Stimulated activated CD4-positive, alpha-beta T cell treated with anti-CD3 and anti-CD28 coated beads, Interleukin-1b, Interleukin-23, amount 100 ng/mL, for 4 hours (primary cell): ENCODE measurements around the gene CYB5R3.
"Not testable (repeated sequence)": the region's sequence is repeated elsewhere in the genome, so short reads cannot be mapped to it uniquely, and the experiment has no call there.

ENCODE experiments used
- DNase-seq, 2 donors: peaks; one replicate each; pipeline ENCODE4 v3.0.0-alpha.2; 2020; ENCODE audit warnings: low read depth in 2 of 2

CYB5R3 gene

GRCh38 chr22:42603427-42603826, 45.8 kb downstream of the CYB5R3 start:
- no peak for DNase-seq

- DNase-seq: no peak
Observed at GRCh38 chr22:42602470-42602869, 46.7 kb downstream of the CYB5R3 start.

- no peak for DNase-seq
Observed at GRCh38 chr22:42601879-42602465, 47.2 kb downstream of the CYB5R3 start.

GRCh38 chr22:42596863-42597530, 52.2 kb downstream of the CYB5R3 start:
- DNase-seq: no peak

GRCh38 chr22:42596336-42596735, 52.9 kb downstream of the CYB5R3 start:
- no peak for DNase-seq

GRCh38 chr22:42595434-42595833, 53.8 kb downstream of the CYB5R3 start:
- no peak for DNase-seq

GRCh38 chr22:42591987-42592386, 57.2 kb downstream of the CYB5R3 start:
- DNase-seq: no peak

- DNase-seq: no peak
Observed at GRCh38 chr22:42587588-42588175, 61.5 kb downstream of the CYB5R3 start.

- no peak for DNase-seq
Observed at GRCh38 chr22:42586381-42586780, 62.8 kb downstream of the CYB5R3 start.

- DNase-seq: no peak
Observed at GRCh38 chr22:42585096-42585495, 64.1 kb downstream of the CYB5R3 start.

- DNase-seq: no peak
Observed at GRCh38 chr22:42584364-42584940, 64.7 kb downstream of the CYB5R3 start.

GRCh38 chr22:42582987-42583386, 66.2 kb downstream of the CYB5R3 start:
- no peak for DNase-seq

- DNase-seq: peak; percentile 75 to 86
Observed at GRCh38 chr22:42581762-42582716, 67.2 kb downstream of the CYB5R3 start.

GRCh38 chr22:42581194-42581761, 67.9 kb downstream of the CYB5R3 start:
- not testable (repeated sequence) for DNase-seq

- not testable (repeated sequence) for DNase-seq
Observed at GRCh38 chr22:42580040-42580439, 69.2 kb downstream of the CYB5R3 start.

- DNase-seq: no peak
Observed at GRCh38 chr22:42577623-42578240, 71.5 kb downstream of the CYB5R3 start.

- not testable (repeated sequence) for DNase-seq
Observed at GRCh38 chr22:42577141-42577540, 72.1 kb downstream of the CYB5R3 start.

- DNase-seq: not testable (repeated sequence)
Observed at GRCh38 chr22:42575996-42576574, 73.1 kb downstream of the CYB5R3 start.

GRCh38 chr22:42574468-42574867, 74.7 kb downstream of the CYB5R3 start:
- DNase-seq: not testable (repeated sequence)

- not testable (repeated sequence) for DNase-seq
Observed at GRCh38 chr22:42574046-42574445, 75.1 kb downstream of the CYB5R3 start.
